Body of pancreas (tissue), 4 donors: Measurements from ENCODE around the gene GDF2.
A peak's percentile ranks its signal among the peaks of the same experiment; 100 is the strongest.

ENCODE experiments used
- CTCF ChIP-seq, 7 experiments: fragments of 450-650 bp in 4 of 7; fragments of 200-600 bp in 3 of 7; sonication (generic) in 3 of 7; IDR thresholded peaks; one replicate each; pipeline ENCODE4 v1.5.1; 2016 to 2019; ENCODE audit warnings: antibody characterized with exemption in 7 of 7
- POLR2A ChIP-seq, 3 donors: fragments of 450-650 bp; IDR thresholded peaks; one replicate each; pipeline ENCODE4 v1.6.1; 2016; ENCODE audit warnings: antibody characterized with exemption in 3 of 3, mild to moderate bottlenecking in 2 of 3

GRCh38 chr10:47340608-47341170, 18.4 kb downstream of the GDF2 start:
- peak; percentile 86 to 97 (median 93) for TF ChIP-seq CTCF (IDR thresholded peaks at IDR 0.05)
- TF ChIP-seq POLR2A (IDR thresholded peaks at IDR 0.05) = no peak
